ENCODE data around the gene BID.

Gene BID

DNA sequence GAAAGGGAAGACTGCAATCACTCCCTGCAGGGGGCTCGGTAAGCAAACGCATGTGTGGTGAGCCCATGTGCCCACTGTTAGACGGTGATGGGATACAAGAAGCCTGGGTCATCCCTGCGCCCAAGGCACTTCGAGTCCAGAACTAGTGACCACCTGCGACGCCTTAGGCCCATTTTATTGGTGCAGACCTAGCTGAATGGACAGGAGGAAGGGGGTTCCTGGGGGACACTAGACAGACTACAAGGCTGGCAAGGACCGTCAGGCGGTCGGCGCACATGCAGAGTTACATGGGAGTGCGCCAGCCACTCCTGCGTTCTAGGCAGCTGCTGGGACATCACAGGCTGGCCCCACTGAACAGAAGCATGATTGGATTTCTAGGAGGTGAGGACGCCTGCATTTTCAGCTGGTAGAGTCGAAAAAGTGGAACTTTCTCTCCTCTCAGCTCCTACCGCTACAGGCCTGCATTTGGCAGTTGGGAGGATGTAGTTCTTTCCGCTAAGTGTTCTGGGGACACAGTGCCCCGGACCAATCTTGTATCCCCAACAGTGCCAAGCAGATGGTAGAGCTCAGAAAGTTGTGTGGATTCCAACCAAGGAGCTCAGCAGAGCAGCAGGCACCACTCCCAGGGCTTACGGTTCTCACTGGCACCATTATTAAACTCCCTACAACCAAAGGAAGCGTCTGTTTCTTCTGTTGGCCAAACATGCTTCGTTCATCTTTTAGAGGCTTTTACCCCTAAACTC lies 35.7 kb downstream of the BID start:
- no peak for DNase-seq (ENCODE audit: low read depth)

DNA sequence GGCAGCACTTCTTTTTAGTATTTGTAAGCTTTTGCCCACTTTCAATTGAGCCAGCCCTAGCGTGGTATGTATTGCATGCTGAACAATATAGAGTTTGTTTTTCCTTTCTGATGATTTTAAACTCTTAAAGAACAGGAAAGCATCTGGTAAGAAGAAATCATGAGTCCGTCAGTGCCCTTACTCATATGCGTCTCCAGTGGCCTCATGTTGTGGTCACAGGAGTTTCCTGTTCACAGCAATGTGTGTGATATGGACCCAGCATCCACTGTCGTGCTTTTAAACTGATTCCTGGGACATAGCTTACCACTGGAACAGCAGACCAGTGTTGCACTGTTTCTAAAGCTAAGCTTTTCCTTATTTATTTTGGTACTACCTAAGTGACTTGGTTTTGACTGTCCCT lies 40.1 kb downstream of the BID start:
- peak; percentile 50 for DNase-seq (ENCODE audit: low read depth)

DNA sequence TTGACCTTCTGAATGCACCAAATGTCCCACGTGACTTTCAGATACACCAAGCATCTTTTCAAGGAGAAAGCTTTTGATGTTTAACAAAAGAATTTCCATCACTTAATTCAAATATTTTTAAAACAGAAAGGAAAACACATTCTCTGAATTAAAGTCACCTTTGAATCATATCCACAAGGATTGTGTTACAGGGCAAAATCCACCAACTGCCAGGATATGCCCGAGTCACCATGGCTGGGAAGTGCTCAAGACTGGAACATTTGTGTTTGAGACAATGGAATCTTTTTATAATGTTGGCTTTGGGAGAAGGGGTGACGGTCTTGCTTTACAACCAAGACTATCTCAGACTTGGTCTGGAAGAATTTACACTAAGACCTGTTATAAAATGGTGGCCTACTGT lies 40.8 kb downstream of the BID start:
- no peak for DNase-seq (ENCODE audit: low read depth)

DNA sequence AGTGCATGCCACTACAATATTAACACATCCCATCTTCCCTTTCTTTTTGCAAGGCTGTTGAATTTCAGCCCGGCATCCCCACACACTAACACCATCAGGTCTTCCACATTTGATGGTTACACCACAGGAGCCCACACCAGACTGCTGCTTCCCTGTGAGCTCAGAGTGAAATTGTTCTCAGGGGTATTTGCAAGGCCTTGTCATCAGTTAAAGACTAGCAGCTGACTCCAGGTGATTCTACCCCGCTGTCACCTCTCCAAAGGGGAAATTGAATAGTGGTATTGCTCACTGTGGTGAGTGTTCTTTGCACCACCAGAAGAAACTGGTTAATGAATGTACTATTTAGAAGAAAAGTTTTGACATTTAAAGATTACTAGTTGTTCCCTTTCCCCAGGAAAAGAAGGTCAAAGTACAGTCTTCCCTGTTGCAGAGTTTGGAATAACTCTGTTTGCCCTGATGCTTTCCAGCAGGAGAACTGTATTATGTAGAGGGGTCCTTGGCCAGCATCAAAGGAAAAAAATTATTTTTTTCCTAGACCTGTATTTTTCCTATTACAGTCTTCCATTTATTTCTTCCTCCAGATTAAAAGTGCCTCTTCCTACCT lies 41.9 kb downstream of the BID start:
- DNase-seq (ENCODE audit: low read depth): no peak

DNA sequence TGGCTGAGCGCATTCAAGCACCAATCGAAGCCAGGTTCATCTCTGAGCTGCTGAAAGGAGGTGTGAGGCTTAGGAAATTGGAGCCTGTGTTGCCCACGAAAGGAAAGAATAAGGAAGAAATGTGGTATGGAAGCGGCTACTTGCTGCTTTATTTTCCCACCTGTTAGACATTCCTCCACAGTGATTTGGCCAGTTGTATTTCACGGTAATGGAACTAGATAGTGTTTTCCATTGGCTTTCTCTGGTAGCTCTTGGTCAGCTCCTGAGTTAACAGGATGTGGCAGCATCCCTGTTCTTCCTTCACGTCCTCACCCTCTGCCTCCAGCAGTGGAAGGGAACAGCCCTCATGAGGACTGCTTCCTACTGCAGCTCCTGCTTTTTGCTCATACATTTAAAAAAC lies 44.7 kb downstream of the BID start:
- no peak for DNase-seq (ENCODE audit: low read depth)

DNA sequence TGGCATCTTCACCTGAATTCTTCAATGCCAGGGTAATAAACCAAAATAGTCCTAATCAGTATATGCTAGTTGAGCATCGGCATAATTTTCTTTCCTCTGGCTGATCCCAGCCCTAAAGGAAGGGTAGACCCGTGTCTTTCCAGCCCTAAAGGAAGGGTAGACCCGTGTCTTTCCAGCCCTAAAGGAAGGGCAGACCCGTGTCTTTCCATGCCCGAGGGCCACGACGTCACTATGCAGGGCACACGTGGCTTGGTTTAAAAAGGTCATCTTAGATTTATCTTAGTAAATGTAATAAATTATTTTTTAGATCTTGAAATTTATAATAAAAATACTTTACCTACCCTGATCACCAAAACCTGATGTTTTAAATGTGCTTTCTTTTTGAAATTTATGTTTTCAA lies 45.5 kb downstream of the BID start:
- no peak for DNase-seq (ENCODE audit: low read depth)

DNA sequence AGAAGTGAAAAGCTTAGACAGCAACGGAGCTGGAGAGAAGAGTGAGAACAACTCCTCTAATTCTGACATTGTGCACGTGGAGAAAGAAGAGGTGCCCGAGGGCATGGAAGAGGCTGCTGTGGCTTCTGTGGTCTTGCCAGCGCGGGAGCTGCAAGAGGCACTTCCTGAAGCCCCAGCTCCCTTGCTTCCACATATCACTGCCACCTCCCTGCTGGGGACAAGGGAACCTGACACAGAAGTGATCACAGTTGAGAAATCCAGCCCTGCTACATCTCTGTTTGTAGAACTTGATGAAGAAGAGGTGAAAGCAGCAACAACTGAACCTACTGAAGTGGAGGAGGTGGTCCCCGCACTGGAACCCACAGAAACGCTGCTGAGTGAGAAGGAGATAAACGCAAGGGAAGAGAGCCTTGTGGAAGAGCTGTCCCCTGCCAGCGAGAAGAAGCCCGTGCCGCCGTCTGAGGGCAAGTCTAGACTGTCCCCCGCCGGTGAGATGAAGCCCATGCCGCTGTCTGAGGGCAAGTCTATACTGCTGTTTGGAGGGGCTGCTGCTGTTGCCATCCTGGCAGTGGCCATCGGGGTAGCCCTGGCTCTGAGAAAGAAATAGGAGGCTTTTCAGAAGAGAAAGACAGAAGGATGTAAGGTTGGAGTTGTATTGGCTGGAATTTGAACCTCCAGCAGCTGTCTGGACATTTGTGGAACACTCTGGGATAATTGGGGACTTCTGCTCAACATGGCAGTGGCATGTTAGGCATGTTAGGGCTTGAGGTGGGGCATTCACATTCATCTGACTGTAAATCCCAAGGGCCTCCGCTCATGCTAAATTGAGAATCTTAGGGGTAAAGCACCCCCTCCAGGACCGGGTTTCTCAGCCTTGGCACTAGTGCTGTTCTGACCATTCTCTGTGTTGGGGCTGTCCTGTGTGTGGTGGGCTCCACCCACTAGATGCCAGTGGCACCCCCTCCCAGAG lies 47.1 kb downstream of the BID start:
- no peak for DNase-seq (ENCODE audit: low read depth)

DNA sequence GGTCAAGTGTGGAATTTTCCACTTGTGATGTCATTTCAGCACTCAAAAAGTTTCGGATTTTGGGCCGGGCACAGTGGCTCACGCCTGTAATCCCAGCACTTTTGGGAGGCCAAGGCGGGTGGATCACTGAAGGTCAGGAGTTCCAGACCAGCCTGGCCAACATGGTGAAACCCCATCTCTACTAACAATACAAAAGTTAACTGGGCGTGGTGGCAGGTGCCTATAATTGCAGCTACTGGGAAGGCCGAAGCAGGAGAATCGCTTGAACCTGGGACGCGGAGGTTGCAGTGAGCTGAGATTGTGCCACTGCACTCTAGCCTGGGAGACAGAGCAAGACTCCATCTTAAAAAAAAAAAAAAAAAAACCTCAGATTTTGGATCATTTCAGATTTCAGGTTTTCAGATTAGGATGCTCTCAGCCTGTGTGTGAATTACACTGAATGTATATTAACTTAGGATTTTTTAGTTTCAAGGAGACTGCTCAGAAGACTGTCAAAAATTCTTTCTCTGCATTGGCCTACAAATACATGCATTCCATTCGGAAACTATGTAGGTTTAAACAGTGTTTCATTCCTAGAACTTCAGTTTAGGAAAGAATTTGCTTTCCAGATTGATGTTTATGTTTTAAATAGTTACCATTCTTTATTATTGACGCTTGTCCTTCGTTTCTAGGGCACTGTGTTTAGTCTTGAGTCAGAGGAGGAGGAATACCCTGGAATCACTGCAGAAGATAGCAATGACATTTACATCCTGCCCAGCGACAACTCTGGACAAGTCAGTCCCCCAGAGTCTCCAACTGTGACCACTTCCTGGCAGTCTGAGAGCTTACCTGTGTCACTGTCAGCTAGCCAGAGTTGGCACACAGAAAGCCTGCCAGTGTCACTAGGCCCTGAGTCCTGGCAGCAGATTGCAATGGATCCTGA lies 48.0 kb downstream of the BID start:
- DNase-seq (ENCODE audit: low read depth): no peak

DNA sequence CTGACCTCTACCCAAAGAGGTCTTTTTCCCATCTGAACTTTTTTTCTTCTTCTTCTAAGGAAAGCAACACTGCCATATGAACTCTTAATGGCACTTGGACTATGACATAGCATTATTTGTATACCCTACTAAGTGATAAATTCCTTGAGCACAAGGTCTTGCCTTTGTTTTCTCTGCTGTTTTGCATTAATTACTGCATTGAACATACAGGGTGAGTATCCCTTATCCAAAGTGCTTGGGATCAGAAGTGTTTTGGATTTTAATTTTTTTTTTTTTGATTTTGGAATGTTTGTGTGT lies 48.8 kb downstream of the BID start:
- no peak for DNase-seq (ENCODE audit: low read depth)

DNA sequence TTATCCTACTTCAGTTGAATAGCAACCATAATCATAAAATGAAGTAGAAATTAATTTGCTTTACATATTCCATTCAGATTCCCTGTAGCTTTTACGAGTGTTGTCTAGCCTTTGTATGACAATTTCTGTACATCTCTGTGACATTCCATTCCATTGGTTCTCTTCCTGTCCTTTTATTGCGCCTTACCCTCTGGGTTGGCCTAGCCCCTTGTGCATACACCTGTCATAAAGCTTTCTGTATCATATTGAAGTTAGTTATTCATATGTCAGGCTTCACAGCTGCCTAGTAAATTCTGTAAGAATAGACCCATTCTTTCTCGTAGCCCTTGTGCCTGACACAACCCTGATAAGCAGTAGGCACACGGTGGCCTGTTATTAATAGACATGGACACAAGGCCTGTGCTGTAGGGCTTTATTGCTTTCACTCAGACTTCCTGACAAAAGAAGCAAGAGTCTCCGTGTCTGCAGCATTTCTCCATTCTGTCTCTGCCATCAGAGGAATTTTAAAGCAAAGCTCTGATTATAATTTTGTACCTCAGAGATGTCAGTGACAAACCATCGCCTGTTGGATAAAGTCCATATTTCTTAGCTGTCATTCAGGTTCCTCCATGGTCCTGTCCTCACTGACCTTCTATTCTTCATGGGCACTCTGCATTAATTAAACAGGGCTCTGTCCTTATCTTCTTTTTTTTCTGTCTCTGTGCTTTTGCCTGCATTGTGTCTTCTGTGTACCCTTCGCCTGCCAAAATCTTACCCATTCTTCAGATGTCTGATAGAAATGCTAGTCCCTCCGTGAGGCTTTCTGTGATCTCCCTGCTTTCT lies 49.4 kb downstream of the BID start:
- no peak for DNase-seq (ENCODE audit: low read depth)

DNA sequence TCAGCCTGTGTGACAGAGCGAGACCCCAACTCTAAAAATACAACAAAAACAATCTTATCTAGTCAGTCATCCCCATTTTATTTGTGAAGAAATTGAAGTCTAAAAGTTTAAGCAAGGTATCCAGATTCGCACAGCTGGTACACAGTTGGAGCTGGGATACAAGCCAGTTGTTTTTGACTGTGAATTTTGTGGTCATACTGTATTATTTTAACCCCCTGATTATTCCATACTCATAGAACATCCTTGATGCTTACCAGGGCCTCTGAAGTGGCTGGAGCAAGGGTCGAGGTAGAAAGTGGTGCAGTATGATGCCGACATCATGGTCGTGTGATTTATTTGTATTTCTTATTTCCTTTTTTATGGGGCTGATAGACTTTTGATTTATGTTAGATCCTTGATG lies 50.0 kb downstream of the BID start:
- DNase-seq (ENCODE audit: low read depth): no peak

DNA sequence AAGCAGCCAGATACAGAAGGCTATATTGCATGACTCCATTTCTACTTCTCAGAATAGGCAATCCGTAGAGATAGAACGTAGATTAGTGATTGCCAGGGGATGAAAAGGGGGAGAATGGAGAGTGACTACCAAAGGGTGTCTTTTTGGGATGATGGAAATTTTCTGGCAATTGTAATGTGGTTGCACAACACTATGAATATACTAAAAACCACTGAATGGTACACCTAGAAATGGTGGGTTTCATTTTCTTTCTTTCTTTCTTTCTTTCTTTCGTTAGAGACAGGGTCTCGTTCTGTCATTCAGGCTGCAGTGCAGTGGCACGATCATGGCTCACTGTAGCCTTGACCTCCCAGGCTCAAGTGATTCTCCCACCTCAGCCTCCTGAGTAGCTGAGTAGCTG lies 54.4 kb downstream of the BID start:
- no peak for DNase-seq (ENCODE audit: low read depth)

DNA sequence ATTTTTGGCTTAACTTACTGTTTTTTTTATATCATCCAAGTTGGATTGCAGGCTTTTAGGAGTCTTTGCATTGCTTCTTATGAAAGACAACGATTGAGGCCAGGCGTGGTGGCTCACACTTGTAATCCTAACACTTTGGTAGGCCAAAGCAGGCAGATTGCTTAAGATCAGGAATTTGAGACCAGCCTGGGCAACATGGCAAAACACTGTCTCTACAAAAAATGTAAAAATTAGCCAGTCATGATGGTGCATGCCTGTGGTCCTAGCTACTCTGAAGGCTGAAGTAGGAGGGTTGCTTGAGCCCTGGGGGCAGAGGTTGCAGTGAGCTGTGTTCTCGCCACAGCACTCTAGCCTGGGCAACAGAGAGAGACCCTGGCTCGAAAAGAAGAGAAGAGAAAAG lies 56.6 kb downstream of the BID start:
- DNase-seq (ENCODE audit: low read depth): no peak

DNA sequence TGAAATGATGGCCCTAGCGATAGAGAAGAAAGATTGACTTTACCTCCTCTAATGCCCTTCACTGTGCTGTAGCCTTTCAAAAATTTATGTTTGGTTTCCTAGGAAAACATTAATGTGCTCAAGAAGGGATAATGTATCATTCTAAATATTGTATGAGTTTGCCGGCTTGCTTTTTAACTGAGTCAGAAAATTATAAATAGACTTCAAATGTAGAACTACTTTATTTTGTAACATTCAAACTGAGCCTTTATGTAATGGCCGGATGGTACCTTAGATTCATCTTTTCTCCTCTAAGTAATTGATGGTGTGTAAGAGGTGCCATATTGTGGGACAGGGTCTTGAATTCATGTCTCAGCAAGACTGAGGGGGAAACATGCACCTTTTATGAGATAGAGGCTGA lies 57.7 kb downstream of the BID start:
- DNase-seq (ENCODE audit: low read depth): no peak

DNA sequence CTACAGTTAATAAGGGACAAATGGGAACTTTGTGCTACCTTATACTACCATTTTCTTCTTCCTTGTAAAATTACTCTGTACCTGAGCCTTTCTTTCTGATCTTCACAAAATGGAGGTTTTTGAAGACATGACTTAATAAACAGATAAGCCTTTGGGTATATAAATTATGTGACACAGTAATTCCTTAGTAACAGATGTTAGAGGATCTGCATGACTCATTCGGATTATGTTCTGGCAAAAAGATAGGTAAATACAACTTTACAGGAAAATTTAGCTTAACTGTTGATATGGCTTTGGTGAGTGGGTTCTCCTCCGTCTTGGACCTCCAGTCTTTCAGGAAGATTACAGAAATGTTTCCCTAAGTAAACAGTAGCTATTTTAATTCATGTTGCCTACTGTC lies 61.8 kb downstream of the BID start:
- DNase-seq (ENCODE audit: low read depth): no peak

DNA sequence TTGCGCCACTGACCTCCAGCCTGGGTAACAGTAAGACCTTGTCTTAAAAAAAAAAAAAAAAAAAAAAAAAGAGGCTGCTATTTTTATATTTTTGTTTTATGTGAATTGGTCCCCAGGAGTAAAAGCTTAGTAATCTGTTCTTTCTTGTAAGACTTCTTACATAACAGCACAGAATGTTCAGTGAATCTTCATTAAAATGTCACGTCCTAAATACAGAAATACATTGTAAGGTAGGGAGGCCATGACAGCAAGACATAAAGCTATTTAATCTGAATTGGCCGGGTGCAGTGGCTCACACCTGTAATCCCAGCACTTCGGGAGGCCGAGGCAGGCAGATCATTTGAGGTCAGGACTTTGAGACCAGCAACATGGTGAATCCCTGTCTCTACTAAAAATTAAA lies 64.2 kb downstream of the BID start:
- no peak for DNase-seq (ENCODE audit: low read depth)

DNA sequence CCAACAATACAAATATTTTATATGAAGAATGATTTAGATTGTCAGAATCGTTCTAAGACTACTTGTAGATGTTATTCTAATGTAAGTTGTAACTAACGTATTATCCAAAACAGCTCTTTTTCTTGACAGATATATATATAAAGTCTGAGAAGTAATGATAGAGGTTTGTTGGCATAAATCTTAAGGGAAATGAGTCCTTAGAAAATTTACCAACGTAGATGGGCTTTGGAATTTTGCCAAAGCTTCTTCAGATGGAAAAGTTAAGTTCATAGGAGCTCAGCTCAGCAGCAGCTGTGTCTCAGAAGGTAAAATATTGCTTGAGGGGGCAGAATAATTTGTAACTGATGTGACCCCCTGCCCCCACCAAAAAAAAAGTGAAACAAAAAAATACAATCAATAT lies 66.7 kb downstream of the BID start:
- no peak for DNase-seq (ENCODE audit: low read depth)

DNA sequence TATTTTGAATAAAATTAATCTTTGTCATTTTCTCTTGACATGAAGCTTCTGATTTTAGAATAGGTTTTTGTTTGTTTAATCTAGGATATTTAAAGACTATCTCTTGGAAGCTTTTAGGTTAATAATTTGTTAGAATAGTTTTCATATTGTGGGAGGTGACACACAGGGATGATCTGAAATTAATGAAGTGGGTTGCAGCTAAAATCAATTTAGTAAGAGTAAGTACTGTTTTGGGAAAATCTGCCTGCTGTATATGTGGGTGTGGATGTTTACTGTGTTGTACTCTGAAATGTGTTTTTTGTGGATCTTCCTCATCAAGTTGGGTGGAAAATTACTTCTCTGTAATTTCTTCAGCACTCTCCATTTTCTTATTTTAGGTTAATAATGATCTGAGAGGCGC lies 67.3 kb downstream of the BID start:
- no peak for DNase-seq (ENCODE audit: low read depth)

DNA sequence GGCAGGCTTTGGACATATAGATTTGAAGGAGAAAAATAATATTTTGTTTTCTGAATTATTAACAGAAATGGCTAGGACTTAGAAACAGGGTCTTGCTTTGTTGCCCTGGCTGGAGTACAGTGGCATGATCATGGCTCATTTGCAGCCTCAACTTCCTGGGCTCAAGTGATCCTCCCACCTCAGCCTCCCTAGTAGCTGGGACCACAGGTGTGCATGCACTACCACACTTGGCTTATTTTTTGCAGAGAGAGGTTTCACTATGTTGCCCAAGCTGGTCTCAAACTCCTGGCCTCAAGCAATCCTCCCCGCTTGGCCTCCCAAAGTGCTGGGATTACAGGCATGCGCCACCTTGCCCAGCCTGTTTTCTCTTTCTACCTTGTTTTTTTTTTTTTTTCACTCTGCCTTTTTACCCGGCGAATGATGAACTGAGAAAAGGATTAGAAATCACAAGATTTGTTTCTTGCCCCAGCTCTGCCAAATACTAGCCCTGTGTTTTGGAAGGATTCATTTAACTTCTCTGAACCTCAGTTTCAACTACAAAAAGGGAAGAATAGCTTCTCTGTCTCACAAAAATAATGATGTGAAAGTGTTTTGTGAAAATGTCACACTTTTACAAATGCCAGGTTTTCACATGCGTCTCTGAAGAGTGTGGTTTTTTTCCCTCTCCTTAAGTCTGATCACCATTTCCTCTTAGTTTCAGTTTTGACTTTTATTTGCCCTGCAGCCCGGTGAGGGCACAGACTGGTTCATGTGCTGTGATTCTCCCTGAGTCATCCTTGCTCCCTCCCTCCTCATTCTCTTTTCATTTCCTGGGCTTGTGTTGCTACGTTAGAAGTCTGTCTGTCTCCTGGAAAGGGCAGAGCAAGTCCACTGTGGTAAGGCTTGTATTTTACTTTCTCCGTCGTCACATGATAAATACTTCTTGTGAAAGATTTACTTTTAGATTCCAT lies 68.0 kb downstream of the BID start:
- peak; percentile 92 for DNase-seq (ENCODE audit: low read depth)

DNA sequence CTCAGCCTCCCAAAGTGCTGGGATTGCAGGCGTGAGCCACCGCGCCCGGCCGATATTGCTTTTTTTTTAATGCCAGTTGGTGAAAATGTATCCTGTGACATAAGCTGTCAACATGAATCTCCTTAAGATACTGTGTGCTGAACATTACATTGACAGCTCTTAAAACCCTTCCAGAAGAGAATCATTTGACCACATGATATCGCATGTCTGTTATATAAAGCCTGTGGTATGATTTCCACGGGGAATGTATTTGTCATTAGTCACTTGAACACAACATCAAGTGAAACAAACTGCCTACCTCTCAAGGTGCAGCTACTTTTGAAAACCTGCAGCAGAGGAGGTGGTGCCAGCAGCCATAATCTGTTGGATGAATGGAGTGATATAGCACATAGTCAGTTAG lies 68.7 kb downstream of the BID start:
- no peak for DNase-seq (ENCODE audit: low read depth)
